ENCODE results near the gene MGST2.
A peak's percentile ranks its signal among the peaks of the same experiment; 100 is the strongest.
"Not testable (repeated sequence)": the region's sequence is repeated elsewhere in the genome, so short reads cannot be mapped to it uniquely, and the experiment has no call there.

Gene MGST2

GRCh38 chr4:139689093-139689722 is 23.6 kb downstream of the MGST2 start:
- DNase-seq (ENCODE audit: low read depth): no peak
- no peak overlapping the region for H3K4me3 ChIP-seq (ENCODE audit: low read depth, low read length)
- no peak for TF ChIP-seq POLR2A (IDR thresholded peaks at IDR 0.05; ENCODE audit: extremely low read depth, insufficient read length)
- TF ChIP-seq CTCF (IDR thresholded peaks at IDR 0.05; ENCODE audit: low read depth, low read length): no peak
- TF ChIP-seq MYC (IDR thresholded peaks at IDR 0.05; ENCODE audit: low read depth, low read length): no peak
- TF ChIP-seq, protein P1, sequence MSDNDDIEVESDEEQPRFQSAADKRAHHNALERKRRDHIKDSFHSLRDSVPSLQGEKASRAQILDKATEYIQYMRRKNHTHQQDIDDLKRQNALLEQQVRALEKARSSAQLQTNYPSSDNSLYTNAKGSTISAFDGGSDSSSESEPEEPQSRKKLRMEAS (IDR thresholded peaks at IDR 0.05; ENCODE audit: low read depth, low read length): no peak

GRCh38 chr4:139690419-139690818 is 24.8 kb downstream of the MGST2 start:
- TF ChIP-seq MYC (IDR thresholded peaks at IDR 0.05; ENCODE audit: low read depth, low read length) (no peak), CTCF (IDR thresholded peaks at IDR 0.05; ENCODE audit: low read depth, low read length) (no peak), POLR2A (IDR thresholded peaks at IDR 0.05; ENCODE audit: extremely low read depth, insufficient read length) (no peak)
- TF ChIP-seq, protein P1 (IDR thresholded peaks at IDR 0.05; ENCODE audit: low read depth, low read length): no peak
- no peak for DNase-seq (ENCODE audit: low read depth)

DNA sequence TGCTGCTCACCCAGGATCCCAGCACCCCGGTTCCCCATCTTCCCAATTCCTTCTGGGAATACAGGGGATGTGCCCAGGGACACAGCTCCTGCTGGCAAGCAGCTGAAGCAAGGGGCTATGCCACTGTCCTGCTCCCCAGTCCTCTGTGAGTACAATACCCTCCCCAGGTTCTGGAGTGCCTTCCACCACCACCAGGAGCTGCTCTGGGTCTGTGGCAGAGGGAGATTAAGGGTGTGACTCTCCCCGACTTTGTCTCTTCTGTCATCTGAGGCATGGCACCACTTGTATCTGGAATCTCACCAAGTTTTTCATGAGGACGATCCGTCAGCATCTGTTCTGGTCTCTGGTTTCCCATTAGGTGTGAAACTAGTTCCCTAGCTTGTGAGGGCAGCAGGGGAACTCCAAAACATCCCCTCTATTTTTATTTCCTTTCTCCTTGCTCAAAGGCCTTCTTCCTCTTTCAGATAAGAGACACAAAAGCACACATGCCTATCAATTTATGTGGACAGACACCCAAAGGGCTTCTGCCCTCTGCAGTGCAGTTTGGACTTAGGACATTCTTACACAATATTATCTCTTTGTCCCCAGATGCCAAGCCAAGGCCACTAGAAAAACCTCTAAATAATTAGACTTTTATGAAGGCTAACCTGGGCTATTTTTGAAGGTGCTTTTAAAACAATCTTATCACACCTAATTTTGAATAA is 26.8 kb downstream of the MGST2 start:
- TF ChIP-seq, protein P1 (IDR thresholded peaks at IDR 0.05; ENCODE audit: low read depth, low read length): no peak
- peak; percentile 12 for TF ChIP-seq CTCF (IDR thresholded peaks at IDR 0.05; ENCODE audit: low read depth, low read length)
- no peak for TF ChIP-seq POLR2A (IDR thresholded peaks at IDR 0.05; ENCODE audit: extremely low read depth, insufficient read length)
- peak; percentile 17 for DNase-seq (ENCODE audit: low read depth)
- no peak overlapping the region for H3K4me3 ChIP-seq (ENCODE audit: low read depth, low read length)

More at GRCh38 chr4:139690419-139690818, 24.8 kb downstream of the MGST2 start:
- no peak overlapping the region for H3K4me3 ChIP-seq (ENCODE audit: low read depth, low read length)

- no peak for DNase-seq (ENCODE audit: low read depth)
- no peak overlapping the region for H3K4me3 ChIP-seq (ENCODE audit: low read depth, low read length)
- TF ChIP-seq MYC (IDR thresholded peaks at IDR 0.05; ENCODE audit: low read depth, low read length) (no peak), CTCF (IDR thresholded peaks at IDR 0.05; ENCODE audit: low read depth, low read length) (no peak), POLR2A (IDR thresholded peaks at IDR 0.05; ENCODE audit: extremely low read depth, insufficient read length) (no peak)
- TF ChIP-seq, protein P1 (IDR thresholded peaks at IDR 0.05; ENCODE audit: low read depth, low read length): no peak
Observed at GRCh38 chr4:139694522-139695107, 29.0 kb downstream of the MGST2 start.

- H3K4me3 ChIP-seq (ENCODE audit: low read depth, low read length): no peak overlapping the region
- no peak for TF ChIP-seq CTCF (IDR thresholded peaks at IDR 0.05; ENCODE audit: low read depth, low read length)
- no peak for TF ChIP-seq MYC (IDR thresholded peaks at IDR 0.05; ENCODE audit: low read depth, low read length)
- TF ChIP-seq, protein P1 (IDR thresholded peaks at IDR 0.05; ENCODE audit: low read depth, low read length): no peak
- no peak for TF ChIP-seq POLR2A (IDR thresholded peaks at IDR 0.05; ENCODE audit: extremely low read depth, insufficient read length)
- no peak for DNase-seq (ENCODE audit: low read depth)
Observed at GRCh38 chr4:139696491-139696890, 30.9 kb downstream of the MGST2 start.

GRCh38 chr4:139698167-139698925 is 32.7 kb downstream of the MGST2 start:
- not testable (repeated sequence) for DNase-seq (ENCODE audit: low read depth)

More at GRCh38 chr4:139698167-139698925, 32.7 kb downstream of the MGST2 start:
- not testable (repeated sequence) for H3K4me3 ChIP-seq (ENCODE audit: low read depth, low read length)
